ENCODE data around the gene ZNF648. TPM values are rescaled to one million over a fixed set of nuclear protein-coding genes. Genes with fewer than 3 reads are reported as not detected.
"Not testable (repeated sequence)": the region's sequence is repeated elsewhere in the genome, so short reads cannot be mapped to it uniquely, and the experiment has no call there.

Gene ZNF648
- total RNA-seq, result not detected in 2 replicates

DNA sequence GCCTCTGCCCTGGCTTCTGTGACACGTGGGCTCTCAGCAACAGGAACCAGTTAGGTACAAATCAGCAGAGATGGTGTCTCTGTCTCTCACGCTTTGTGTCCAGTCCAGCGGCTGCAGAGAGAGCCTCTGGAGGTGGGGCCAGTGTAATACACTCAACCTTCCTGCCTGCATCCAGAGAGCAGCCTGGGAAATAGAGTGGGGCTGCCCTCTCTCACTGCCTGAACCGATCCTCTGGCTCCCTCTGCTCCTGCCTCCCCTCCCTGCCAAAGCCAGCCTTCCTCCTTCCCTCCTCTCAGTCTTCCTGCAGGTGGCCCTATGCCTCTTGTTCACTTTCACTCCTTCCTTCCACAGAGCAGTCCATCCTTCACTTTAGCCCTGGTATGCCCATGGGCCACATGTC lies at the start of gene ZNF648:
TSS of gene ZNF648 (minus strand) at position 119 of the 400 bp plus-strand sequence. CDS start 3,702 bp downstream, outside the sequence.
- H3K4me3 Mint-ChIP-seq, result no peak within 1 kb of the TSS
- H3K27ac Mint-ChIP-seq, result no peak within 1 kb of the TSS
- no peaks in the 10 kb centered on the region for H3K9me3 Mint-ChIP-seq
- peaks cover 3% of the 10 kb centered on the region for H3K4me1 Mint-ChIP-seq
- no peak for DNase-seq
- H3K27me3 Mint-ChIP-seq, result peaks cover 57% of the 10 kb centered on the region
- H3K36me3 Mint-ChIP-seq (ENCODE audit: low read depth), result no peaks in the 10 kb centered on the region
- intact Hi-C loops (cut with micrococcal nuclease), result no loop called here

DNA sequence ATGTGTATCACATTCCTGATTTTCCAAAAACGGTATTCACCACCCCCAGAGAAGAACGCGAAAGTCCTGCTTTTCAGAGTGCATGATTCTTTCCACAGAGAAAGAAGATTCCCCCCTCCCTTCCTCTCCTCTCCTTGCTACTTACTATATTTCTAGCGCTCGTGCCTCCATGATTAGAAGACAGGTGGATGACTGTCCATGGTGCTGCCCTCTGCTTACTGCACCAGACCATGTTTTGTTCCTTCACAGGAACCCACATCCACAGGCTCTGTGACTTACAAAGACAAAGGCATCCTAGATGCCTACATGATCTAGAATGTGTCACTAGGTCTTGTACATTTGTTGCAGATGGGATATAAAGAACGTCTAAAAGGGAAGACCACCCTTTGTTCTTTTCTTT lies 49.1 kb upstream of the ZNF648 start:
- H3K4me1 Mint-ChIP-seq, result peaks cover 3% of the 10 kb centered on the region
- no peaks in the 10 kb centered on the region for H3K36me3 Mint-ChIP-seq (ENCODE audit: low read depth)
- intact Hi-C loops (cut with micrococcal nuclease), result no loop called here
- H3K4me3 Mint-ChIP-seq, result no peak overlapping the region
- no peak for DNase-seq
- peaks cover 37% of the 10 kb centered on the region for H3K27me3 Mint-ChIP-seq
- H3K27ac Mint-ChIP-seq, result no peak overlapping the region
- peaks cover 8% of the 10 kb centered on the region for H3K9me3 Mint-ChIP-seq

DNA sequence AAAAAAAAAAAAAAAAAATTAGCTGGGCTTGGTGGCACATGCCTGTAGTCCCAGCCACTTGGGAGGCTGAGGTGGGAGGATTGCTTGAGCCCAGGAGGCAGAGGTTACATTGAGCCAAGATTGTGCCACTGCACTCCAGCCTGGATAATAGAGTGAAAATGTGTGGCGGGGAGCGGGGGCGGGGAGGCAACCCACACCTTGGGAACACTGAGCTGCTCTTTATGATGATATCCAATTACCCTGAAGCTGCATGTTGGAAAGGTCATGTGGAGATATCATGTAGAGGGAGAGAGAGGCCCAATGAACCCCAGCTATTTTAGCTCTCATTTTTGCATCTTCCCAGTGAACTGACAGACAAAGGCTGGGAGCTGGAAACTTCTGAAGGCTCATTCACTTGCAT lies 48.3 kb upstream of the ZNF648 start:
- no peak overlapping the region for H3K27ac Mint-ChIP-seq
- intact Hi-C loops (cut with micrococcal nuclease), result no loop called here
- H3K4me1 Mint-ChIP-seq, result peaks cover 3% of the 10 kb centered on the region
- H3K27me3 Mint-ChIP-seq, result peaks cover 41% of the 10 kb centered on the region
- no peak for DNase-seq
- peaks cover 8% of the 10 kb centered on the region for H3K9me3 Mint-ChIP-seq
- H3K4me3 Mint-ChIP-seq, result no peak overlapping the region
- H3K36me3 Mint-ChIP-seq (ENCODE audit: low read depth), result no peaks in the 10 kb centered on the region

DNA sequence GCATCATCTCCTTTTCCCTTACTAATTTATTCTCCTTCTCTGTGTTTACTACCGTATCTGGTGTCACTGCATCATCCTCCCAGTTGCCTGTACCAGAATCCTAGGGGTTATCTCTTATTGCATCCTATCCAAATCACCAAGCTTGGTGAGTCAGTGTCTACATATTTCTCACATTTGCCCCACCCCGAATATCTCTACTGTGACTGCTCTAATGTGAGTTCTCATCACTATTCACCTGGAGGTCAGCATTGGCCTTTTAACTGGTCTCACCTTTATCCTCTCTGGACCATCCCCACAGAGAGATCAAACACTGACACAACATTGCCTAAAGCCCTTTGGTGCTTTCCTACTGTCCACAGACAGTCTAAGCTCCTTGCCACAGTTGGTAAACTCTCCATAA lies 45.7 kb upstream of the ZNF648 start:
- intact Hi-C loops (cut with micrococcal nuclease), result no loop called here
- H3K27me3 Mint-ChIP-seq, result peaks cover 40% of the 10 kb centered on the region
- H3K9me3 Mint-ChIP-seq, result peaks cover 8% of the 10 kb centered on the region
- no peak overlapping the region for H3K27ac Mint-ChIP-seq
- no peak overlapping the region for H3K4me3 Mint-ChIP-seq
- H3K4me1 Mint-ChIP-seq, result no peaks in the 10 kb centered on the region
- H3K36me3 Mint-ChIP-seq (ENCODE audit: low read depth), result no peaks in the 10 kb centered on the region
- DNase-seq, result no peak

GRCh38 chr1:182102043-182102416 lies 40.5 kb upstream of the ZNF648 start:
- DNase-seq, result no peak
- intact Hi-C loops (cut with micrococcal nuclease), result no loop called here
- Mint-ChIP-seq H3K4me3 (no peak overlapping the region), H3K4me1 (peaks cover 2% of the 10 kb centered on the region), H3K27me3 (peaks cover 54% of the 10 kb centered on the region), H3K36me3 (ENCODE audit: low read depth) (no peaks in the 10 kb centered on the region), H3K27ac (no peak overlapping the region), H3K9me3 (peaks cover 5% of the 10 kb centered on the region)

GRCh38 chr1:182101415-182102042 lies 40.0 kb upstream of the ZNF648 start:
- Mint-ChIP-seq H3K4me1 (peaks cover 3% of the 10 kb centered on the region), H3K4me3 (no peak overlapping the region), H3K27me3 (peaks cover 52% of the 10 kb centered on the region), H3K27ac (no peak overlapping the region), H3K36me3 (ENCODE audit: low read depth) (no peaks in the 10 kb centered on the region), H3K9me3 (peaks cover 4% of the 10 kb centered on the region)
- DNase-seq, result no peak
- intact Hi-C loops (cut with micrococcal nuclease), result no loop called here

- Mint-ChIP-seq H3K9me3 (peaks cover 8% of the 10 kb centered on the region), H3K4me1 (peaks cover 3% of the 10 kb centered on the region), H3K4me3 (no peak overlapping the region), H3K27me3 (peaks cover 45% of the 10 kb centered on the region), H3K36me3 (ENCODE audit: low read depth) (no peaks in the 10 kb centered on the region), H3K27ac (no peak overlapping the region)
- intact Hi-C loops (cut with micrococcal nuclease), result no loop called here
- DNase-seq, result no peak
Measured at GRCh38 chr1:182098301-182098700, 36.8 kb upstream of the ZNF648 start.

GRCh38 chr1:182095946-182096345 lies 34.4 kb upstream of the ZNF648 start:
- DNase-seq, result no peak
- no peak overlapping the region for H3K4me3 Mint-ChIP-seq
- peaks cover 8% of the 10 kb centered on the region for H3K9me3 Mint-ChIP-seq
- no peak overlapping the region for H3K27ac Mint-ChIP-seq
- H3K36me3 Mint-ChIP-seq (ENCODE audit: low read depth), result no peaks in the 10 kb centered on the region
- intact Hi-C loops (cut with micrococcal nuclease), result no loop called here
- H3K4me1 Mint-ChIP-seq, result peaks cover 3% of the 10 kb centered on the region
- H3K27me3 Mint-ChIP-seq, result peaks cover 34% of the 10 kb centered on the region

DNA sequence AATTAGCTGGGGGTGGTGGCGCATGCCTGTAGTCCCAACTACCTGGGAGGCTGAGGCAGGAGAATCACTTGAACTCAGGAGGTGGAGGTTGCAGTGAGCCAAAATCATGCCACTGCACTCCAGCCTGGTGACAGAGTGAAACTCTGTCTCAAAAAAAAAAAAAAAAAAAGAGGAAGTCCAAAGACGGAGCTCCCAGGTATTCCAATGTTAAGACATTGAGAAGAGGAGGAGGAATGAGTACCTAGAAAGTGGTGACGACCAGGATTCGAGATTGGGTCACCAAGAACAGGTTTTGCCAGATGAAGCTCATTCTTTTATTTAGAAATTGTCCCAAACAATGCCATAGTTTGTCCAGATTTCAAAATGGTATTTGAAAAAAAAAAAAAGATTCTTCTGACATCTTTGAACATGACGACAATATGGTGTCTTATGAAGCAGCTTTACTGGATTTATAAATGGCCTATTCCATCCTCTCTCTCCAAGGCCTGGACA lies 33.0 kb upstream of the ZNF648 start:
- DNase-seq; H3K27ac Mint-ChIP-seq; intact Hi-C loops (cut with micrococcal nuclease); H3K4me3 Mint-ChIP-seq; H3K36me3 Mint-ChIP-seq (ENCODE audit: low read depth); H3K9me3 Mint-ChIP-seq; H3K4me1 Mint-ChIP-seq: not testable (repeated sequence)
- peaks cover 29% of the 10 kb centered on the region for H3K27me3 Mint-ChIP-seq

DNA sequence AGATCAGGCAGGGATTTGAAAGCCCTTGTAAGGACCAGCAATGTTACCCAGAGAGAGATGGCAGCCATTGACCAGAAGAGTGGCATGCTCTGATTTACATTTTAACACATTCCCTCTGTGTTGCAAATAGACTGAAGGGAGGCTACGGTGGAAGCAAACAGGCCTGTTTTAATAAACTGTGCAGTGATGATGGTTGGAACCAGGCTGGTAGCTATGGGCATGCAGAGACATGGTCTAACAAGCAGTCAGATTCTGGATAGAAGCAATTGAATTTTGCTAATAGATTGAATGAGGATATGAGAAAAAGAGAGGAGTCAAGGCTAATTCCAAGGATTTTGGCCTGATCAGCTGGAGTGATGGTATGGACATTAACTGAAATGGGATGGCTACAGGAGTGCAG lies 32.3 kb upstream of the ZNF648 start:
- DNase-seq, result no peak

DNA sequence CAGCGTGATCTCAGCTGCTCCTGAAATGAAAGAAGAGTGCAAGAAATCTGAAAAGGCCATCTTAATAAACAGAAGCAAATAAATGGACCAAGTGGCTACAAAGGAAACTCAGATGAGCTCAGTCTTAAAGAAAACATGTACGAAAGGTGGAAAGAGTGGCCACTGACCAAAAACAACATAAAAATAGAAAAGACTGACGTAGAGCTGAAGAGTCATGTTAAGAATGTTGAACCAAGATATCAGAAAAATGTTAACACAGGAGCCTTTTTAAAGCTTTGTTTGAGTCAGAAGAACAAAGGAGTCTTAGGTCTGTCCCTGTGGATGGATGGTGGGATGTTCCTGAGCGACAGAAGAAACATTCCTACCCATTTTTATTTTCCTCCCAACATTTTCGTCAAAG lies 30.8 kb upstream of the ZNF648 start:
- Mint-ChIP-seq H3K27ac (no peak overlapping the region), H3K4me1 (peaks cover 25% of the 10 kb centered on the region), H3K4me3 (no peak overlapping the region), H3K9me3 (peaks cover 4% of the 10 kb centered on the region), H3K36me3 (ENCODE audit: low read depth) (no peaks in the 10 kb centered on the region), H3K27me3 (peaks cover 15% of the 10 kb centered on the region)
- no peak for DNase-seq
- intact Hi-C loops (cut with micrococcal nuclease), result no loop called here

More for the DNA sequence above, 32.3 kb upstream of the ZNF648 start:
- intact Hi-C loops (cut with micrococcal nuclease), result no loop called here
- peaks cover 23% of the 10 kb centered on the region for H3K27me3 Mint-ChIP-seq
- H3K36me3 Mint-ChIP-seq (ENCODE audit: low read depth), result no peaks in the 10 kb centered on the region
- H3K4me3 Mint-ChIP-seq, result no peak overlapping the region
- no peak overlapping the region for H3K27ac Mint-ChIP-seq
- H3K9me3 Mint-ChIP-seq, result peaks cover 4% of the 10 kb centered on the region
- H3K4me1 Mint-ChIP-seq, result peaks cover 12% of the 10 kb centered on the region

DNA sequence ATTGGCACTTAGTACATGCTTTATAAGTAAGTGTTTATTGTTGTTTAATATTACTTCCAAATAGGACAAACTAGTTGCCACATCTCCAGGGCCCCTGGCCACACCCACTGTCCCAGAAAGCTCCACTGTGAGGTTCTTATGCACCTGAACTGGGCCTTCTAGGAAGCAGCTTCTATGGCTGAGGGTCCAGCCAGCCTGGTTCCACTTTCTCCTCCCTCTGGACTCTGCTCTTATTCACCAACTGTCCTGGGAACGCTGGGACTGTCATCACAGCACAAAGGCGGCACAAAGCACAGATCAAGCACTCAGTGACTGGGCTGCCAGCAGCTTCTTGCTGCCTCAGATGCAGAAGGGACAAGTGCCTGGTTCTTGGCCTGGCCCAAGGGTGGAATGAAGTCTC lies 29.6 kb upstream of the ZNF648 start:
- H3K36me3 Mint-ChIP-seq (ENCODE audit: low read depth), result no peaks in the 10 kb centered on the region
- peaks cover 4% of the 10 kb centered on the region for H3K9me3 Mint-ChIP-seq
- H3K27me3 Mint-ChIP-seq, result peaks cover 9% of the 10 kb centered on the region
- peaks cover 35% of the 10 kb centered on the region for H3K4me1 Mint-ChIP-seq
- intact Hi-C loops (cut with micrococcal nuclease), result no loop called here
- no peak overlapping the region for H3K4me3 Mint-ChIP-seq
- DNase-seq, result no peak
- no peak overlapping the region for H3K27ac Mint-ChIP-seq

- no peaks in the 10 kb centered on the region for H3K9me3 Mint-ChIP-seq
- H3K27me3 Mint-ChIP-seq, result no peaks in the 10 kb centered on the region
- peak; percentile 71 for DNase-seq
- H3K4me3 Mint-ChIP-seq, result peak overlapping the region; percentile 34
- H3K4me1 Mint-ChIP-seq, result peaks cover 51% of the 10 kb centered on the region
- intact Hi-C loops (cut with micrococcal nuclease), result loop anchor here (5.0 kb wide), 2 partner anchors 159 to 499 kb away; partner anchors contain the start of gene RNASEL
- no peaks in the 10 kb centered on the region for H3K36me3 Mint-ChIP-seq (ENCODE audit: low read depth)
- H3K27ac Mint-ChIP-seq, result peak overlapping the region; percentile 76
Measured at GRCh38 chr1:182087719-182088350, 26.3 kb upstream of the ZNF648 start.

- Mint-ChIP-seq H3K4me3 (peak overlapping the region; percentile 27), H3K4me1 (peaks cover 51% of the 10 kb centered on the region), H3K36me3 (ENCODE audit: low read depth) (no peaks in the 10 kb centered on the region), H3K27me3 (no peaks in the 10 kb centered on the region), H3K9me3 (no peaks in the 10 kb centered on the region), H3K27ac (peak overlapping the region; percentile 76)
- DNase-seq, result peak; percentile 82
- intact Hi-C loops (cut with micrococcal nuclease), result loop anchor here (5.0 kb wide), 2 partner anchors 160 to 500 kb away; partner anchors contain the start of gene RNASEL
Measured at GRCh38 chr1:182087304-182087703, 25.8 kb upstream of the ZNF648 start.
